ENCODE data around the gene AKR1C3. TPM values are rescaled to one million over a fixed set of nuclear protein-coding genes. Genes with fewer than 3 reads are reported as not detected.

The AKR1C3 gene
- total and polyA plus RNA-seq, 2 of the 4 experiments (the other 2 are of a cell fraction), result 0.18 to 0.51 TPM

GRCh38 chr10:5071411-5072198, 22.6 kb upstream of the AKR1C3 start:
- Histone ChIP-seq H2AFZ (replicated peaks; ENCODE audit: low read length, poor library complexity) (peak overlapping the region; percentile 83), H3K4me2 (ENCODE audit: low read depth, low read length) (peak overlapping the region; percentile 28; the same call in 1 of the 2 replicates)
- intact Hi-C loops (cut with micrococcal nuclease), result loop anchor here (5.0 kb wide), 1 partner anchor 124 kb away; no protein-coding TSS in a partner anchor

More at GRCh38 chr10:5071411-5072198, 22.6 kb upstream of the AKR1C3 start:
- Histone ChIP-seq H3K4me1 (ENCODE audit: control insufficient read depth, insufficient read depth, low read length) (no peaks in the 10 kb centered on the region; the same call in 1 of the 2 replicates), H2BK5ac (ENCODE audit: low read depth, low read length, poor library complexity, severe bottlenecking) (no peak overlapping the region), H2AK9ac (replicated peaks; ENCODE audit: low read depth, low read length, poor library complexity) (peak overlapping the region; percentile 17), H3K23ac (ENCODE audit: low read depth, low read length) (no peak overlapping the region), H4K8ac (ENCODE audit: low read depth in 2 of 2, low read length in 2 of 2) (peak overlapping the region in 1 of 2 experiments; percentile 30; a peak in 1 of 4 replicates), H3K9me3 (ENCODE audit: control insufficient read depth, insufficient read depth, low read length) (no peaks in the 10 kb centered on the region), H3K36me3 (ENCODE audit: control insufficient read depth, insufficient read depth, low read length) (no peaks in the 10 kb centered on the region), H4K5ac (ENCODE audit: low read depth, low read length) (peak overlapping the region; percentile 79; the same call in 1 of the 2 replicates), H3K56ac (ENCODE audit: extremely low read depth, insufficient read depth, low read length) (0 out of 2 replicates have a peak overlapping the region, but pooled peaks have one; percentile 10), H3K27ac (ENCODE audit: insufficient read depth, low read length) (peak overlapping the region; percentile 43; the same call in 1 of the 2 replicates), H4K20me1 (ENCODE audit: insufficient read depth, low read length) (no peaks in the 10 kb centered on the region), H3K14ac (replicated peaks; ENCODE audit: low read depth, low read length) (no peak overlapping the region), H3K27me3 (ENCODE audit: control insufficient read depth, insufficient read depth, low read length) (no peaks in the 10 kb centered on the region), H4K91ac (ENCODE audit: insufficient read depth, low read depth, low read length) (no peak overlapping the region; the same call in 1 of the 2 replicates), H2AK5ac (ENCODE audit: low read depth, low read length) (no peak overlapping the region), H3K18ac (ENCODE audit: low read depth, low read length) (peak overlapping the region; percentile 74), H2BK20ac (ENCODE audit: low read depth, low read length) (peak overlapping the region; percentile 79; the same call in 1 of the 2 replicates), H3K9me1 (ENCODE audit: insufficient read depth, low read length) (no peaks in the 10 kb centered on the region), H2BK15ac (ENCODE audit: low read depth, low read length) (no peak overlapping the region), H3K79me1 (ENCODE audit: low read depth in 1 of 2, low read length in 2 of 2) (no peaks in the 10 kb centered on the region), H2BK120ac (ENCODE audit: low read depth, low read length) (peak overlapping the region; percentile 38; the same call in 1 of the 2 replicates), H3K9ac (ENCODE audit: low read depth, low read length) (no peak overlapping the region), H3K4ac (ENCODE audit: low read depth, low read length) (peak overlapping the region; percentile 57; the same call in 1 of the 2 replicates), H3K4me3 (ENCODE audit: insufficient read depth, low read depth, low read length) (no peak overlapping the region)
- DNase-seq, result peak; percentile 63
- ATAC-seq (ENCODE audit: low read depth), result peak; percentile 85
- 46% methylated on average over 2 of the region's 8 CpGs; no CpG with 5 or more reads in 1 of the 2 experiments for WGBS, 2 experiments (ENCODE audit: extremely low coverage in 2 of 2, insufficient read length in 1 of 2)
- no TSS peak for BruUV-seq (replicated peaks)
- ChIA-PET POLR2A (ENCODE audit: unreplicated experiment) (no interaction called here), CTCF (no interaction called here)
- in situ Hi-C loops (cut with MboI; ENCODE audit: low sequenced_read_pairs) (no loop called here), dilution Hi-C loops (cut with HindIII; ENCODE audit: low sequenced_read_pairs, unreplicated experiment) (no loop called here)
- TF ChIP-seq NFE2L2 (IDR thresholded peaks at IDR 0.05; ENCODE audit: low read depth, low read length) (peak; percentile 99), MAFK (IDR thresholded peaks at IDR 0.05; ENCODE audit: low read depth, low read length) (peak; percentile 91), BHLHE40 (IDR thresholded peaks at IDR 0.05; ENCODE audit: low read depth, low read length) (no peak), MAZ (IDR thresholded peaks at IDR 0.05; ENCODE audit: borderline replicate concordance, low read depth, low read length) (no peak), CEBPB (IDR thresholded peaks at IDR 0.05; ENCODE audit: low read depth, low read length) (no peak), USF2 (IDR thresholded peaks at IDR 0.05; ENCODE audit: low read depth, low read length) (no peak), MXI1 (IDR thresholded peaks at IDR 0.05; ENCODE audit: borderline replicate concordance, low read depth, low read length) (no peak), ELK1 (IDR thresholded peaks at IDR 0.05; ENCODE audit: borderline replicate concordance, low read depth, low read length) (no peak), CHD1 (IDR thresholded peaks at IDR 0.05; ENCODE audit: low read depth, low read length) (no peak), RFX5 (IDR thresholded peaks at IDR 0.05; ENCODE audit: low read depth, low read length) (no peak)
